Common myeloid progenitor, CD34-positive (primary cell): ENCODE results near the gene HIGD1C.

Source experiments
- CTCF ChIA-PET: fragments of 350-600 bp; sonication (Branson Sonifier 250); formaldehyde crosslinking; loops from one replicate; lab custom pipeline; 2021; ENCODE audit warnings: antibody characterized with exemption; lab: Charles Lee
- POLR2A ChIA-PET: fragments of 350-600 bp; sonication (Branson Sonifier 250); formaldehyde crosslinking; loops from one replicate; lab custom pipeline; 2021; ENCODE audit warnings: antibody characterized with exemption; lab: Charles Lee
- DNase-seq, 3 donors: peaks; one replicate each; pipeline versions ENCODE4 v3.0.0 to v3.0.0-alpha.2; 2013
- H3K27ac ChIP-seq, 2 experiments: 1 replicate in 1 of 2; 2 replicates in 1 of 2; pipeline ENCODE4 v1.7.0; 2013; ENCODE audit warnings: inconsistent platforms in 2 of 2, low read length in 2 of 2, mild to moderate bottlenecking in 2 of 2, low read depth in 1 of 2, moderate library complexity in 1 of 2; ENCODE audit not compliant: severe bottlenecking in 2 of 2, insufficient read depth in 1 of 2, poor library complexity in 1 of 2
- H3K27me3 ChIP-seq, 5 experiments: replicated peaks in 2 of 5; 1 replicate in 3 of 5; 2 replicates in 2 of 5; pipeline versions ENCODE4 v1.6.1 to v1.7.0; 2013; ENCODE audit warnings: low read length in 4 of 5, mild to moderate bottlenecking in 2 of 5, moderate library complexity in 2 of 5, inconsistent platforms in 1 of 5; ENCODE audit not compliant: insufficient read depth in 5 of 5, control insufficient read depth in 4 of 5
- H3K36me3 ChIP-seq, 4 experiments: 1 replicate in 2 of 4; 2 replicates in 2 of 4; pipeline versions ENCODE4 v1.6.1 to v1.7.0; 2013; ENCODE audit warnings: low read length in 3 of 4, control low read depth in 1 of 4, mild to moderate bottlenecking in 1 of 4; ENCODE audit not compliant: control insufficient read depth in 4 of 4, insufficient read depth in 4 of 4
- H3K4me1 ChIP-seq, 4 experiments: 1 replicate in 3 of 4; 2 replicates in 1 of 4; pipeline versions ENCODE4 v1.6.1 to v1.7.1; 2013; ENCODE audit warnings: low read length in 3 of 4, mild to moderate bottlenecking in 3 of 4, control low read depth in 1 of 4, inconsistent platforms in 1 of 4, moderate library complexity in 1 of 4; ENCODE audit not compliant: control insufficient read depth in 4 of 4, insufficient read depth in 4 of 4; ENCODE audit errors: control extremely low read depth in 1 of 4
- H3K4me3 ChIP-seq, 7 experiments: 1 replicate in 4 of 7; 2 replicates in 3 of 7; pipeline versions ENCODE4 v1.5.1 to v1.7.0; 2013; ENCODE audit warnings: mild to moderate bottlenecking in 7 of 7, low read length in 6 of 7, moderate library complexity in 6 of 7, inconsistent platforms in 2 of 7, low read depth in 2 of 7, control low read depth in 1 of 7; ENCODE audit not compliant: insufficient read depth in 4 of 7, control insufficient read depth in 1 of 7; ENCODE audit errors: extremely low read depth in 1 of 7
- H3K9me3 ChIP-seq, 5 experiments: 1 replicate in 4 of 5; 2 replicates in 1 of 5; pipeline versions ENCODE4 v1.6.1 to v1.7.1; 2013; ENCODE audit warnings: low read length in 4 of 5, mild to moderate bottlenecking in 2 of 5, inconsistent platforms in 1 of 5, low read depth in 1 of 5, moderate library complexity in 1 of 5; ENCODE audit not compliant: control insufficient read depth in 4 of 5, insufficient read depth in 2 of 5; ENCODE audit errors: control extremely low read depth in 1 of 5
- WGBS: methylation state at CpG from one replicate; pipeline ENCODE4 v1.1.5; 2013; ENCODE audit not compliant: insufficient coverage; 5-methylcytosine and 5-hydroxymethylcytosine counted together

HIGD1C gene

GRCh38 chr12:50981319-50982239, 29.2 kb downstream of the HIGD1C start:
- POLR2A ChIA-PET, result no interaction called here
- CTCF ChIA-PET, result interaction anchor here (1.4 kb wide), 1 partner anchor 159 kb away, joined by 4 read pairs; no protein-coding TSS in a partner anchor
- 97% methylated on average over 4 of the region's 6 CpGs for WGBS
- H3K36me3 ChIP-seq, result peaks cover 0 to 14% (median 7%) of the 10 kb centered on the region in 4 experiments
- peaks cover 0 to 4% (median 2%) of the 10 kb centered on the region in 4 experiments for H3K4me1 ChIP-seq
- no peak overlapping the region for H3K4me3 ChIP-seq
- DNase-seq, result no peak
- H3K27ac ChIP-seq, result no peak overlapping the region
- no peaks in the 10 kb centered on the region for H3K9me3 ChIP-seq
- H3K27me3 ChIP-seq, result no peaks in the 10 kb centered on the region

DNA sequence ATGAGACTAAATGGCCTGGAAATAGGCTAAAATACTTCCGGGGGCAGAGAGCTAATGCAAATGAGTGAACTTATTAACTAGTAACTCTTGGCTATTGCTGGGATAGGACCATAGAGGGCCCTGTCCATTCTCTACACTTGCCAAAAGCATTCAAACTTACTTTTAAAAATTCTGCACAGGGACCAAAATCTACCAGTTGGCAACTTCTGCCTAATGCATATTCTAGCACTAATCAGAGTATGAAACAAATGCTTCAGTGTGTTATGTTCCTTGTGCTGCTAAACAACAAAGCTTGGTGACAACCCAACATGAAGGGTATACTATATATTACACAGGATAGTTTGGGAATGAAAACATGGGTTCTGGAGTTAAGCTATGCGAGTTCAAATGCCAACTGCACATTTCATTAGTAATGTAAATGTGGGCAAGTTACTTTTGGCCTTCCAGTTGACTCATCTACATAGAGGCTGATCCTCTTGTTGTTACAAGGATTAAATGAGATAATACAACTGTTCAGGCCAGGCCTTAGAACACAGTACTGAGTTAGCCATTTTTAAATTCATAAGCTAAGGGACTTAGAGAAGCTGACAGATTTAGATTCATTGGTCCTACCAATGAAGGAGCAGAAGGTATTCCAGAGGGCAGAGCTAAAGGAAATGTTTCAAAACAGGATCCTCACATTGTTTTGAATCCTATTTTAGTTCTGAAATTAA, 32.4 kb downstream of the HIGD1C start:
- Histone ChIP-seq H3K4me1 (peaks cover 0 to 4% (median 2%) of the 10 kb centered on the region in 4 experiments), H3K9me3 (no peaks in the 10 kb centered on the region), H3K27ac (no peak overlapping the region), H3K36me3 (peaks cover 4 to 42% (median 17%) of the 10 kb centered on the region in 4 experiments), H3K4me3 (no peak overlapping the region), H3K27me3 (no peaks in the 10 kb centered on the region)
- WGBS, result 100% methylated on average over 1 of the region's 2 CpGs
- ChIA-PET POLR2A (interaction anchor here (0.7 kb wide), 1 partner anchor 56 kb away, joined by 3 read pairs; no protein-coding TSS in a partner anchor), CTCF (interaction anchor here (1.0 to 6.3 kb wide), 12 partner anchors 11 to 220 kb away, joined by 3 to 108 read pairs (median 6); partner anchors contain the start of genes ATF1 and SLC11A2)
- DNase-seq, result no peak

DNA sequence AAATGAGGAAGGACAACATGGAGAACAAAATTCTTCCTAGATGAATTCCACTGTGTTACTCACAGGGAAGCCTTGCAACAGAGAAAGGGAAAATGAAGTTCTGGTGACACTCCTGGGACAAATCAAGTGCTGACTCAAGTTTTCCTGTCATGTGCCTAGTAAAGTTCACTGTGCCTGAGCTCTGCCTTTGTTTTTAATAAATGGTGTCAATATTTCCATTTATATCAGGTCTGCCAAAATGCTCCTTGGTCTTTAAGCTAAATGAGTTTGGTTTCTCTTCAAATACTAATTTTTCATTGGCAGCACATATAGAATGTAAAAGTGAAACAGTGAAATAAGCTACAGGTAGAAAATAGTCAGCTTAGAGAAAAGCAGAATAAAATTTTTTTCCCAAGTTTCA, 33.0 kb downstream of the HIGD1C start:
- Histone ChIP-seq H3K27me3 (no peaks in the 10 kb centered on the region), H3K27ac (no peak overlapping the region), H3K4me3 (no peak overlapping the region), H3K36me3 (peaks cover 7 to 45% (median 18%) of the 10 kb centered on the region in 4 experiments), H3K4me1 (peaks cover 0 to 4% (median 2%) of the 10 kb centered on the region in 4 experiments), H3K9me3 (no peaks in the 10 kb centered on the region)
- DNase-seq, result no peak
- ChIA-PET POLR2A (interaction anchor here (0.7 kb wide), 1 partner anchor 57 kb away, joined by 3 read pairs; no protein-coding TSS in a partner anchor), CTCF (interaction anchor here (1.0 to 6.3 kb wide), 15 partner anchors 10 to 220 kb away, joined by 3 to 108 read pairs (median 6); partner anchors contain the start of genes ATF1 and SLC11A2)

DNA sequence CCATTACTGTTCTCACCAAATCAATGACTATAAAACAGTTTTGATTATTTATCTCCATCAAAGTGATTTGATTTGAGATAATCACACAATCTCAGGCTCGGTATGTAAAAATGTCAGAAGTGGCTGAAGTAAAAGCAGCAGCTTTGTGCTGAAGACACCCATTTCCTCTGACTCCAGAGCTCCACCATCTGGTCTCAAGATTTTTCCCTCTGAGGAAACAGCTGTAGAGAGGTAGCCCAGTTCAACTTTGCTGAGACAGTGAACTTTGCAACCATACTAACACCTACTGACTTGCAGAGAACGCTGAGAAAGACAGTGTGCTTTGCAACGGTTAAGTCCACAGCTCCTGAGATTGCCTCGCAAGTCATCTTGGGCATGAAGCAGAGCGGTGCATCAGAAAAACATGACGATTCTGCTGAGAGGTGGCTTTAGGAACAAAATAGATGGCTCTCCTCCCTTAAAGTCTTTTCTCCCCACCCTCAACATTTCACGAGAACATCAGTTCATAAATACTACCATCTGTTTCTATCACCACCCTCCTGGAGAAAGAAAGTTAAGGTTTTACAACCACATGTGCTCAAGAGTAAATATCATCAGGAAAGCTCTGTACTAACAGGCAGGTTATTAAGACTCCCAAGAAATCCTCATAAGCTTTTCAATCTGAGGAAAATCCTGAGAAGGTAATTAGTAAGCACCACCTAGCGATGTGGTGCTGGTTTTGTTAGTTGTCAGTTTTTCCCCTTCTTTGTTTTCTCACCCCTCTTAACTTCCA, 34.8 kb downstream of the HIGD1C start:
- Histone ChIP-seq H3K27ac (no peak overlapping the region), H3K4me1 (peaks cover 0 to 4% (median 2%) of the 10 kb centered on the region in 4 experiments), H3K4me3 (no peak overlapping the region), H3K9me3 (no peaks in the 10 kb centered on the region), H3K36me3 (peaks cover 7 to 61% (median 27%) of the 10 kb centered on the region in 4 experiments), H3K27me3 (no peaks in the 10 kb centered on the region)
- ChIA-PET CTCF (interaction anchor here (0.6 to 6.3 kb wide), 25 partner anchors 8 to 282 kb away, joined by 3 to 108 read pairs (median 4); partner anchors contain the start of genes ATF1 and SLC11A2), POLR2A (interaction anchor here (1.1 kb wide), 1 partner anchor 160 kb away, joined by 3 read pairs; no protein-coding TSS in a partner anchor)
- 60% methylated on average over 5 of the region's 8 CpGs for WGBS
- peak; percentile 52 to 80 (median 78) for DNase-seq

DNA sequence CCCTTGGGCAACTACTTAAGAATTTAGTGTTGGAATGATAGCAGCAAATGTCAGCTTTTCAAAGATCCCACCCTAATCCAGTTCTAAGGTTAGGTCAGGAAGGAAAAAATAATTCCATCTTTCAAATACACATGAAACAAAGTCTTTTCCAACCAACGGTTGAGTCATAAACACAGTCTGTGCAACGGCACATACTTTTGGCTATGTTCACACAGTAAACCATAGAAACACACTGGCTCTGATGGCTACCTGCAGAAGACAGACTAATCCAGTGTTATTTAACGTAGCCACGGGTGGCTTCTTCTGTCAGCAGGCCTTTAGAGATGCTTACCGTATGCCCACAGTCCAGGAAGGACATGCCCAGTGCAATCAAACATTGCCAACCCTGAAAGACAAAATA, 35.7 kb downstream of the HIGD1C start:
- CTCF ChIA-PET, result interaction anchor here (0.6 to 6.3 kb wide), 14 partner anchors 9 to 282 kb away, joined by 3 to 108 read pairs (median 4); partner anchors contain the start of genes ATF1 and SLC11A2
- no peak for DNase-seq
- Histone ChIP-seq H3K27me3 (no peaks in the 10 kb centered on the region), H3K27ac (no peak overlapping the region), H3K4me1 (peaks cover 0 to 4% (median 2%) of the 10 kb centered on the region in 4 experiments), H3K4me3 (no peak overlapping the region), H3K9me3 (no peaks in the 10 kb centered on the region), H3K36me3 (peaks cover 7 to 69% (median 34%) of the 10 kb centered on the region in 4 experiments)
- 98% methylated on average over 5 of the region's 5 CpGs for WGBS
- POLR2A ChIA-PET, result interaction anchor here (0.7 to 1.1 kb wide), 2 partner anchors 95 to 161 kb away, joined by 3 read pairs; partner anchors contain the start of gene CSRNP2

DNA sequence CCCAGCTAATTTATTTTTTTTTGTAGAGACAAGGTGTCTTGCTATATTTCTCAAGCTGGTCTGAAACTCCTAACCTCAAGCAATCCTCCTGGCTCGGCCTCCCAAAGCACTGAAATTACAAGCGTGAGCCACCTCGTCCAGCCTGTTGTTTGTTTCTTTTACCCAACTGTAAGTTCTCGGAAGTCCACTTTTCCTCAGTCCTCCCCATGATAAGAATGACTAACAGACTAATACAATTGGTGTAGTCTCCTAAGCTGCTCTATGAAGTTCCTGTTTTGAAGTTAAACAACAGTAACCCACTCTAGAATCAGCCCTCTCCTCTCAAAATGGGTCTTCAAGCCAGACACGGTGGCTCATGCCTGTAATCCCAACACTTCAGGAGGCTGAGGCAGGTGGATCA, 36.5 kb downstream of the HIGD1C start:
- DNase-seq, result no peak
- CTCF ChIA-PET, result interaction anchor here (0.5 to 6.3 kb wide), 8 partner anchors 9 to 675 kb away, joined by 3 to 108 read pairs (median 4); no protein-coding TSS in a partner anchor
- Histone ChIP-seq H3K36me3 (peaks cover 7 to 71% (median 35%) of the 10 kb centered on the region in 4 experiments), H3K27ac (no peak overlapping the region), H3K4me3 (no peak overlapping the region), H3K27me3 (no peaks in the 10 kb centered on the region), H3K4me1 (peaks cover 0 to 4% (median 2%) of the 10 kb centered on the region in 4 experiments), H3K9me3 (no peaks in the 10 kb centered on the region)
- 100% methylated on average over 4 of the region's 5 CpGs for whole genome bisulfite sequencing
- POLR2A ChIA-PET, result interaction anchor here (0.7 kb wide), 1 partner anchor 95 kb away, joined by 3 read pairs; the partner anchor contains the start of gene CSRNP2
